ENCODE data around the gene CEP112. TPM values are rescaled to one million over a fixed set of nuclear protein-coding genes. Genes with fewer than 3 reads are reported as not detected.

The CEP112 gene
- polyA plus RNA-seq, 1 donor from 2014 or later: 6.0 TPM

GRCh38 chr17:66123163-66123562 is 68.8 kb downstream of the CEP112 start:
- Histone ChIP-seq H3K9me3 (ENCODE audit: low read length) (no peaks in the 10 kb centered on the region), H3F3A (ENCODE audit: insufficient read depth, low read length, poor library complexity, severe bottlenecking) (no peaks in the 10 kb centered on the region), H3K36me3 (ENCODE audit: insufficient read depth, low read length) (no peaks in the 10 kb centered on the region), H3K27me3 (ENCODE audit: insufficient read depth, low read depth, low read length) (no peaks in the 10 kb centered on the region), H3K4me2 (ENCODE audit: low read length) (no peak overlapping the region), H3K9ac (ENCODE audit: low read length) (no peak overlapping the region), H3K4me3 (ENCODE audit: low read length) (no peak overlapping the region), H4K20me1 (ENCODE audit: insufficient read depth) (no peaks in the 10 kb centered on the region), H3K27ac (ENCODE audit: low read length) (no peak overlapping the region), H2AFZ (ENCODE audit: low read depth, low read length) (no peak overlapping the region), H3K9me2 (ENCODE audit: insufficient read depth, low read length) (no peaks in the 10 kb centered on the region), H3K79me2 (replicated peaks; ENCODE audit: insufficient read depth, low read length) (no peaks in the 10 kb centered on the region)
- no peak for TF ChIP-seq TAF1 (IDR thresholded peaks at IDR 0.05; ENCODE audit: low read depth)
- no peak for TF ChIP-seq MXI1 (conservative IDR thresholded peaks at IDR 0.05; ENCODE audit: poor library complexity, severe bottlenecking)
- TF ChIP-seq POLR2AphosphoS5 (IDR thresholded peaks at IDR 0.05): no peak
- TF ChIP-seq EZH2 (IDR thresholded peaks at IDR 0.05; ENCODE audit: borderline replicate concordance, insufficient read depth, low read length, poor library complexity, severe bottlenecking): no peak
- no peak for TF ChIP-seq SMC3 (conservative IDR thresholded peaks at IDR 0.05; ENCODE audit: poor library complexity)
- TF ChIP-seq CTCF (IDR thresholded peaks at IDR 0.05; ENCODE audit: poor library complexity, severe bottlenecking): no peak
- no peak for TF ChIP-seq RAD21 (conservative IDR thresholded peaks at IDR 0.05)
- no peak for TF ChIP-seq EP300 (conservative IDR thresholded peaks at IDR 0.05; ENCODE audit: poor library complexity, severe bottlenecking)

GRCh38 chr17:66115246-66115645 is 76.7 kb downstream of the CEP112 start:
- Histone ChIP-seq H2AFZ (ENCODE audit: low read depth, low read length) (no peak overlapping the region), H3F3A (ENCODE audit: insufficient read depth, low read length, poor library complexity, severe bottlenecking) (no peaks in the 10 kb centered on the region), H3K27ac (ENCODE audit: low read length) (no peak overlapping the region), H3K9ac (ENCODE audit: low read length) (no peak overlapping the region), H3K27me3 (ENCODE audit: insufficient read depth, low read depth, low read length) (no peaks in the 10 kb centered on the region), H3K9me2 (ENCODE audit: insufficient read depth, low read length) (no peaks in the 10 kb centered on the region), H3K79me2 (replicated peaks; ENCODE audit: insufficient read depth, low read length) (no peaks in the 10 kb centered on the region), H3K4me3 (ENCODE audit: low read length) (no peak overlapping the region), H4K20me1 (ENCODE audit: insufficient read depth) (no peaks in the 10 kb centered on the region), H3K4me2 (ENCODE audit: low read length) (no peak overlapping the region), H3K9me3 (ENCODE audit: low read length) (no peaks in the 10 kb centered on the region), H3K36me3 (ENCODE audit: insufficient read depth, low read length) (no peaks in the 10 kb centered on the region)
- no peak for TF ChIP-seq CTCF (IDR thresholded peaks at IDR 0.05; ENCODE audit: poor library complexity, severe bottlenecking)
- TF ChIP-seq EP300 (conservative IDR thresholded peaks at IDR 0.05; ENCODE audit: poor library complexity, severe bottlenecking): no peak
- no peak for TF ChIP-seq TAF1 (IDR thresholded peaks at IDR 0.05; ENCODE audit: low read depth)
- no peak for TF ChIP-seq POLR2AphosphoS5 (IDR thresholded peaks at IDR 0.05)
- TF ChIP-seq REST (IDR thresholded peaks at IDR 0.05; ENCODE audit: borderline replicate concordance): no peak
- TF ChIP-seq SMC3 (conservative IDR thresholded peaks at IDR 0.05; ENCODE audit: poor library complexity): no peak
- no peak for TF ChIP-seq MXI1 (conservative IDR thresholded peaks at IDR 0.05; ENCODE audit: poor library complexity, severe bottlenecking)
- TF ChIP-seq RAD21 (conservative IDR thresholded peaks at IDR 0.05): no peak
- no peak for TF ChIP-seq EZH2 (IDR thresholded peaks at IDR 0.05; ENCODE audit: borderline replicate concordance, insufficient read depth, low read length, poor library complexity, severe bottlenecking)

Data from neural cell (in vitro differentiated cells).